Breast epithelium (tissue), 3 donors: ENCODE data around the gene MAMDC4.

ENCODE experiments used
- POLR2A ChIP-seq: fragments of 450-650 bp; IDR thresholded peaks from one replicate; pipeline ENCODE4 v1.6.1; 2016; ENCODE audit warnings: antibody characterized with exemption, mild to moderate bottlenecking, moderate library complexity
- TF ChIP-seq, protein P1 (sequence below), 3 donors: fragments of 450-650 bp; IDR thresholded peaks; one replicate each; pipeline ENCODE4 v1.5.1; 2016 to 2017; ENCODE audit warnings: antibody characterized with exemption in 3 of 3, mild to moderate bottlenecking in 3 of 3, moderate library complexity in 3 of 3

DNA sequence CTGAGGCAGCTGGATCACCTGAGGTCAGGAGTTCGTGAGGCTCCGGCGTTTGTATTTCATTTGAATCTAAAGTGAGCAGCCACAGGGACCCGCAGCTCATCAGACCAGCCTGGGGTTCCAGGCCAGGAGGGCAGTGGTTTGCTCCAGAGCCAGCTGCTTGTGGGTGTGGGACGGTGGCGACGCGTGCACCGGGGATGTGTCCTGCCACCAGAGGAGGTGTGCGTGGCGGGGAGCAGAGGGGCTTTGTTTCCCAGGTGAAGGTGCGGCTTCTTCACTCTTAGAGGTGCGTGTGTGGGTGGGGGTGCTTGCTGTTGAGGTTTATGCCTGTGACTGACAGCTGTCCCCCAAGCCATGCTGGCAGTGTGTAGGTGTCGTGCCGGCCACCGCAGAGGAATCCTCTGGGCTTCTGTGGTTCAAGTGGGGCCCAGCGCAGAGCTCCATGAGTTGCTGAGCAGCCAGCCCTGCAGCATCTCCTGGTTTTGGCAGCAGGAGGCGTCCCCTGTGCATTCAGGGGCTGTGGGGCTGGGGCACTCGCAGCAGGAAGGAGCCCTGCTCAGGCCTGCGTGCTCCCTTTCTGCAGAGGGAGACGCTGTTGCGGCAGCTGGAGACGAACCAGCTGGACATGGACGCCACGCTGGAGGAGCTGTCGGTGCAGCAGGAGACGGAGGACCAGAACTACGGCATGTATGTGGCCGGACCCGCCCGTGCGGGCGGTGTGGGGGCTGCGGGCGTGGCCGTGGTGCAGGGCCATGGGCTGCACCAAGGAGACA, 16.8 kb upstream of the MAMDC4 start:
- no peak for TF ChIP-seq POLR2A
- TF ChIP-seq, protein P1, sequence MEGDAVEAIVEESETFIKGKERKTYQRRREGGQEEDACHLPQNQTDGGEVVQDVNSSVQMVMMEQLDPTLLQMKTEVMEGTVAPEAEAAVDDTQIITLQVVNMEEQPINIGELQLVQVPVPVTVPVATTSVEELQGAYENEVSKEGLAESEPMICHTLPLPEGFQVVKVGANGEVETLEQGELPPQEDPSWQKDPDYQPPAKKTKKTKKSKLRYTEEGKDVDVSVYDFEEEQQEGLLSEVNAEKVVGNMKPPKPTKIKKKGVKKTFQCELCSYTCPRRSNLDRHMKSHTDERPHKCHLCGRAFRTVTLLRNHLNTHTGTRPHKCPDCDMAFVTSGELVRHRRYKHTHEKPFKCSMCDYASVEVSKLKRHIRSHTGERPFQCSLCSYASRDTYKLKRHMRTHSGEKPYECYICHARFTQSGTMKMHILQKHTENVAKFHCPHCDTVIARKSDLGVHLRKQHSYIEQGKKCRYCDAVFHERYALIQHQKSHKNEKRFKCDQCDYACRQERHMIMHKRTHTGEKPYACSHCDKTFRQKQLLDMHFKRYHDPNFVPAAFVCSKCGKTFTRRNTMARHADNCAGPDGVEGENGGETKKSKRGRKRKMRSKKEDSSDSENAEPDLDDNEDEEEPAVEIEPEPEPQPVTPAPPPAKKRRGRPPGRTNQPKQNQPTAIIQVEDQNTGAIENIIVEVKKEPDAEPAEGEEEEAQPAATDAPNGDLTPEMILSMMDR (IDR thresholded peaks at IDR 0.05), result no peak
